Activated CD4-positive, alpha-beta T cell treated with anti-CD3 and anti-CD28 coated beads, Interleukin-2, amount 50 U/mL, for 1 hour (primary cell): ENCODE results near the gene HDAC8.
"Not testable (repeated sequence)": the region's sequence is repeated elsewhere in the genome, so short reads cannot be mapped to it uniquely, and the experiment has no call there.

ENCODE experiments used
- DNase-seq: peaks from one replicate; pipeline ENCODE4 v3.0.0-alpha.2; 2020

The HDAC8 gene

GRCh38 chrX:72460715-72461114 is 111.9 kb downstream of the HDAC8 start:
- no peak for DNase-seq

- not testable (repeated sequence) for DNase-seq
Observed at GRCh38 chrX:72449034-72449433, 123.6 kb downstream of the HDAC8 start.

- not testable (repeated sequence) for DNase-seq
Observed at GRCh38 chrX:72440764-72441163, 131.9 kb downstream of the HDAC8 start.

GRCh38 chrX:72436010-72436409 is 136.6 kb downstream of the HDAC8 start:
- DNase-seq = no peak

GRCh38 chrX:72430405-72430968 is 142.2 kb downstream of the HDAC8 start:
- no peak for DNase-seq

- DNase-seq = no peak
Observed at GRCh38 chrX:72421797-72422196, 150.8 kb downstream of the HDAC8 start.

- DNase-seq = no peak
Observed at GRCh38 chrX:72409993-72410392, 162.7 kb downstream of the HDAC8 start.

- DNase-seq = no peak
Observed at GRCh38 chrX:72408885-72409284, 163.8 kb downstream of the HDAC8 start.

- DNase-seq = not testable (repeated sequence)
Observed at GRCh38 chrX:72405136-72405535, 167.5 kb downstream of the HDAC8 start.

- no peak for DNase-seq
Observed at GRCh38 chrX:72402614-72403013, 170.0 kb downstream of the HDAC8 start.

- no peak for DNase-seq
Observed at GRCh38 chrX:72399816-72400215, 172.8 kb downstream of the HDAC8 start.

GRCh38 chrX:72396117-72396516 is 176.5 kb downstream of the HDAC8 start:
- no peak for DNase-seq

- DNase-seq = no peak
Observed at GRCh38 chrX:72395237-72395636, 177.4 kb downstream of the HDAC8 start.

- no peak for DNase-seq
Observed at GRCh38 chrX:72394518-72395170, 178.0 kb downstream of the HDAC8 start.

- DNase-seq = no peak
Observed at GRCh38 chrX:72393836-72394517, 178.7 kb downstream of the HDAC8 start.

- no peak for DNase-seq
Observed at GRCh38 chrX:72392816-72393800, 179.5 kb downstream of the HDAC8 start.

GRCh38 chrX:72392042-72392441 is 180.6 kb downstream of the HDAC8 start:
- no peak for DNase-seq

- no peak for DNase-seq
Observed at GRCh38 chrX:72387247-72387646, 185.4 kb downstream of the HDAC8 start.

GRCh38 chrX:72382202-72382595 is 190.4 kb downstream of the HDAC8 start:
- no peak for DNase-seq

- DNase-seq = no peak
Observed at GRCh38 chrX:72381439-72382201, 191.0 kb downstream of the HDAC8 start.

GRCh38 chrX:72376124-72376523 is 196.5 kb downstream of the HDAC8 start:
- DNase-seq = no peak

- no peak for DNase-seq
Observed at GRCh38 chrX:72373136-72373535, 199.5 kb downstream of the HDAC8 start.
